ENCODE results near the gene RAX2.
A peak's percentile ranks its signal among the peaks of the same experiment; 100 is the strongest.

RAX2 gene

DNA sequence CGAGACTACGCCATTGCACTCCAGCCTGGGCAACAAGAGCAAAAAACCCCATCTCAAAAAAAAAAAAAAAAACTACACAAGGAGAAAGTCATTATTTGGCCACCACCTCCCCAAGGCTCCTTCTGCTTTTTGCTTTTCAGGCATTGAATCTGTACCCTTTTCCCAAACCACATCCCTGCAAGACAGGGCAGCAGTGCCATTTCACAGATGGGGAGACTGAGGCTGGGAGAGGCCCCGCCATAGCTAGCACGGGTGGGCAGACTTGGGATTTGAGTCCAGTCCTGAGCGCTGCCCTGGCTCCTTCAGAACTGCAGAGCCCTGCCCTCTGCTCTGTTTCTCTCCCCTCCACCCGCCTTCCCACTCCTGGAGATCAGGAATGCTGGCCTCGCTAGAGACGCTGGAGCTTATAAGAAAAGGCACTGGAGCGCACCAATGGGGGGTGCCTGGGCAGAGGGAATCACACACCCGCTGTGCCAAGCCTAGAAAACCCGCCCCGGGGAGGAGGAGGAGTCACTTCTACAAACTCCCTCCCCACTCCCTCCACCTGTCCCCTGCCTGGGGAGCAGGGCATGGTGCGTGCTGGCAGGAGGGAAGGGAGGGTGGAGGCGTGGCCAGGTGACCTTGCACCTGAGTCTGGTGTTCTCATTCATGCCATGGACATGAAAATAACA is 46.3 kb downstream of the RAX2 start:
- TF ChIP-seq, protein P1, sequence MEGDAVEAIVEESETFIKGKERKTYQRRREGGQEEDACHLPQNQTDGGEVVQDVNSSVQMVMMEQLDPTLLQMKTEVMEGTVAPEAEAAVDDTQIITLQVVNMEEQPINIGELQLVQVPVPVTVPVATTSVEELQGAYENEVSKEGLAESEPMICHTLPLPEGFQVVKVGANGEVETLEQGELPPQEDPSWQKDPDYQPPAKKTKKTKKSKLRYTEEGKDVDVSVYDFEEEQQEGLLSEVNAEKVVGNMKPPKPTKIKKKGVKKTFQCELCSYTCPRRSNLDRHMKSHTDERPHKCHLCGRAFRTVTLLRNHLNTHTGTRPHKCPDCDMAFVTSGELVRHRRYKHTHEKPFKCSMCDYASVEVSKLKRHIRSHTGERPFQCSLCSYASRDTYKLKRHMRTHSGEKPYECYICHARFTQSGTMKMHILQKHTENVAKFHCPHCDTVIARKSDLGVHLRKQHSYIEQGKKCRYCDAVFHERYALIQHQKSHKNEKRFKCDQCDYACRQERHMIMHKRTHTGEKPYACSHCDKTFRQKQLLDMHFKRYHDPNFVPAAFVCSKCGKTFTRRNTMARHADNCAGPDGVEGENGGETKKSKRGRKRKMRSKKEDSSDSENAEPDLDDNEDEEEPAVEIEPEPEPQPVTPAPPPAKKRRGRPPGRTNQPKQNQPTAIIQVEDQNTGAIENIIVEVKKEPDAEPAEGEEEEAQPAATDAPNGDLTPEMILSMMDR (IDR thresholded peaks at IDR 0.05; ENCODE audit: extremely low read depth, missing control alignments), result no peak
- no peak for DNase-seq (ENCODE audit: low spot score)

DNA sequence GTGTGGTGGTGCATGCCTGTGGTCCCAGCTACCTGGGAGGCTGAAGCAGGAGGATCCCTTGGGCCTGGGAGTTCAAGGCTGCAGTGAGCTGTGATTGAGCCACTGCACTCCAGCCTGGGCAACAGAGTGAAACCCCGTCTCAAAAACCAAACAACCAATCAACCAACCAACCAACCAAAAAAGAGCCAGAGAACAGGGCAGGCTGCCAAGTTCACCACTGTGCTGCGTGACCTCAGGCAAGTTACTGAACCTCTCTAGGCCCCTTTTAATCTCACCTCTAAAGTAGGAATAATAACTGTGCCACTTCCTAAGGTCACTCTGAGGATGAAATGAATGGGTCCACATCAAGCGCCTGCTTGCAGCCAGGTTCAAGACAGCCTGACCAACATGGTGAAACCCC is 46.9 kb downstream of the RAX2 start:
- TF ChIP-seq, protein P1 (IDR thresholded peaks at IDR 0.05; ENCODE audit: extremely low read depth, missing control alignments), result no peak
- no peak for DNase-seq (ENCODE audit: low spot score)

DNA sequence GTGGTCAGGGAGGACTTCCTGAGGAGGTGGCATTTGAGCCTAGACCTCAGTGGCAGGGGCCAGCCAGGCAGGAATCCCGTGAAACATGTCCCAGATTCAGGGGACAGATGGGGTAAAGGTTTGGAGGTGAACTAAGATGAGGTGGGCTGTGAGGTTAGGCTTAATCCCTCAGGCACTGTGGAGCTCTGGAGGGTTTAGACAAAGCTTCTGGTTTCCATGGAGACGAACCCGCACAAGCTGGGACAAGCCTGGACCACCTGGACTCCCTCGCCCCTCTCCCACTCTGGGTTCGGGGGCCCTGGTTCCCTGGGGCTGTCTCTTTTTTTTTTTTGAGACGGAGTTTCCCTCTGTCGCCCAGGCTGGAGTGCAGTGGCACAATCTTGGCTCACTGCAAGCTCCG is 48.1 kb downstream of the RAX2 start:
- DNase-seq (ENCODE audit: low spot score), result peak; percentile 23
- TF ChIP-seq, protein P1 (IDR thresholded peaks at IDR 0.05; ENCODE audit: extremely low read depth, missing control alignments), result no peak

DNA sequence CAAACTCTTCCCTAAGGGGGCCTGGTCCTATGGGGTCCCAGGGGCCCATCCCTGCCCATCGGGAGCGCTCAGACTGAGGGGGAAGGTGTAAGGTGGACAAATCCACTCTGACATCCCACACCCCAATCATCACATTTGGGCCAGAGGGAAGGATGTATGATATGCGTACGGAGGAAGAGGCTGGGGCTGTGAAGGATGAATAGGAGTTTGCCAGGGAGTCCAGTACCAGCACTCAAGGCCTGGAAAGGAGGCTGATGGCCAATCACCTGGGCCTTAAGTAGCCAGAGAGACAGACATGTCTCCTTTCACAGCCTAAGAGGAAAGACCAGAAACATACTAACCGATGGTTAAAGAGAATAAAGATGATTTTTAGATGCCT is 48.9 kb downstream of the RAX2 start:
- no peak for DNase-seq (ENCODE audit: low spot score)
- TF ChIP-seq, protein P1 (IDR thresholded peaks at IDR 0.05; ENCODE audit: extremely low read depth, missing control alignments), result no peak

DNA sequence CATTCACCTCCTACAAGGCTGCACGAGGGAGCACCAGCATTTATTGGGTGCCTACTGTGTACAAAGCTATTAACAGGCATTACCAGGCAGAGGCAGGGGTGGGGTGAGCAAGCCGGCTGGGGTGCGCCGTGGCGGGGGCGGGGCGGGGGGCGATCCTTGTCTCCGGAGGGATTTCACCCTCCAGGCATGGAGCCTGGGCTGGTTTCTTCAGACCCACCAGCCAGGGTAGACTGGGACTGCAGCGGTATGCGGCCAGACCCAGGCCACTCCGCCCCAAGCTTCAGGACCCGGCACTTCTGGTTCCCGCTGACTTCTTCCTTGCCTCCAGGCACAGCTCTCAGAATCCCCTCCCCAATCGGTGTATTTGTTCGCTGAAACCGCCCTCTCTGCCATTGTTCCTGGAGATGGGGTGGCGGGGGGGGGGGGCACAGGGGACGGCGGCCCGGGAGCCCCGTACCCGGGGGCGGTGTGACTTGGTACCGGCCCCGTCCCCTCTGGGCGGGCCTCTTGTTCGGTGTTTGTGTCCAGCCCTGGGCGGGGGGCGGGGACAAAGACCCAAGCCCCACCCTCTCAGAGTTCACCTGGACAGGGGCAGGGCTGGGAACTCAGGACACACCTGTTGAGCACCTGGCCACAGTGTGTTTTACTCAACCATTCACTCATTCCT is 49.5 kb downstream of the RAX2 start:
- TF ChIP-seq, protein P1 (IDR thresholded peaks at IDR 0.05; ENCODE audit: extremely low read depth, missing control alignments), result no peak

DNA sequence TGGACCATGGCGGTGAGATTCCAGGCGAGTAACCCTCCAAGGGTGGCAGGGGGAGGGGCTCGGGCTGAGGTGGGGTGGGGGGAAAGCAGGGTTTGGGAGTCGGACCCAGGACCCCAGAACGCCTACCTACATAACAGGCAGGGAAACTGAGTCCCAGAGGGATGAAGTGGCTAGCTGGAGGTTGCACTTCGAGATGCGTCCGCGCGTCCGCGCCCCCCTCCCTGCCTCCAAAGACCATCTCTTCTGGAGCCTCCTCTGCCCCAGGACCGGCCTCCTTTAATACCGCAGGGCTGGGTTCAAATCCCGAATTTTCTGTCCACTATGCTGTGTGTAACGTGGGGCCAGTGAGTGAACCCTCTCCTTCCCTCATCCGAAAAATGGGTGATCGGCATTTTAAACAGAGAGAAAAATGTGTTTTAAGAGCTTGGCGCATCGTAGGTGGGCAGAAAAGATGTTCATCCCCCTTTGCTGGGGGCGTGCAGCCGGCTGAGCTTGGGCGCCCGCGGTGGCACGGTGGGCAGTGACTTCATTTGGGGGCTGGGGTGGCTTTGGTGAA is 50.1 kb downstream of the RAX2 start:
- peak; percentile 24 for DNase-seq (ENCODE audit: low spot score)
- TF ChIP-seq, protein P1 (IDR thresholded peaks at IDR 0.05; ENCODE audit: extremely low read depth, missing control alignments), result no peak

More for the DNA sequence above, 49.5 kb downstream of the RAX2 start:
- peak; percentile 30 for DNase-seq (ENCODE audit: low spot score)

DNA sequence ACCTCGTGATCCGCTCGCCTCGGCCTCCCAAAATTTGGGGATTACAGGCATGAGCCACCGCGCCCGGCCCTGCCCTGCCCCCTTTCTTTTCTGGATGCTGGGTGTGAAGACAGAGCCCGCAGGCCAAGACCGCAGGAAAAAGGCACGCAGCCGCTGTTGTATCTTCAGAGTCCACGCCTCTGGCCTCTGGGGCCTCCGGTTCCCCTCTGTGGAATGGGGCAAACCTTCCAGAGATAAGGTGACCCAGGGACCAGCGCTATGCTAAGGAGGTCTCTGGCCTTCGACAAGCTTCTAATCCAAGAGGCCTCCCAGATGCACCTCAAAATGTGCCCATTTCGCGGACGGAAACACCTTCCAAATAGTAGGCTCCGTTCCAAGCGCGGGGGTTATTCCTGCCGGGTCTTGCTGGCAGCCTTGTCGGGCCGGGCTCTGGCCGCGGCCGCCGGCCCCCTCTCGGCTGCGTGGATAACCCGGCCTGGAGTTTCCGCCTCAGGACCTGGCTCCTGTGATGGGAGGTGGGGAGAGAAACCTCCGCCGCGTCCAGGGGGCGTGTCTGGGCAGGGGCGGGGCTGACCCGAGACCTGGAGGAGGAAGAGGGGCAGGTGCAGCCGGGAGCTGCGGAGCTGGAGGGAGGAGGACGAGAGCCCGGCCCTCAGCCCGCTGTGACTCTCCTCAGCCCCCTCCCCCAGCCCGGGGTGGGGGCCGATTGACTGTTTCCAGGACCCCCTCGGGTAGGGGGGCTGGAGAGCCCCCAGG is 50.7 kb downstream of the RAX2 start:
- TF ChIP-seq, protein P1 (IDR thresholded peaks at IDR 0.05; ENCODE audit: extremely low read depth, missing control alignments), result no peak
- peak; percentile 94 for DNase-seq (ENCODE audit: low spot score)

All from GM20000 (cell line).